Thymus (tissue), 11 donors: Measurements from ENCODE around the gene FBXL13. TPM values are rescaled to one million over a fixed set of nuclear protein-coding genes. Genes with fewer than 3 reads are reported as not detected.
"Not testable (repeated sequence)": the region's sequence is repeated elsewhere in the genome, so short reads cannot be mapped to it uniquely, and the experiment has no call there.

Source experiments
- DNase-seq, 9 donors: peaks; one replicate each; pipeline ENCODE4 v3.0.0-alpha.2; 2013; ENCODE audit warnings: low spot score in 9 of 9, low read depth in 6 of 9, missing footprints in 1 of 9
- H3K27ac ChIP-seq, 2 donors: one replicate each; pipeline ENCODE4 v1.5.1; 2013; ENCODE audit warnings: control low read depth in 1 of 2, low read depth in 1 of 2, low read length in 1 of 2, mild to moderate bottlenecking in 1 of 2, moderate library complexity in 1 of 2
- H3K27me3 ChIP-seq, 2 donors: one replicate each; pipeline ENCODE4 v1.5.1; 2013; ENCODE audit warnings: low read length in 1 of 2; ENCODE audit not compliant: control insufficient read depth in 2 of 2, insufficient read depth in 1 of 2
- H3K36me3 ChIP-seq, 2 donors: one replicate each; pipeline ENCODE4 v1.5.1; 2013; ENCODE audit warnings: low read length in 1 of 2, mild to moderate bottlenecking in 1 of 2, moderate library complexity in 1 of 2; ENCODE audit not compliant: control insufficient read depth in 2 of 2, insufficient read depth in 2 of 2
- H3K4me1 ChIP-seq, 2 donors: one replicate each; pipeline ENCODE4 v1.5.1; 2013; ENCODE audit warnings: low read length in 2 of 2; ENCODE audit not compliant: control insufficient read depth in 2 of 2, insufficient read depth in 2 of 2
- H3K4me3 ChIP-seq, 2 donors: one replicate each; pipeline ENCODE4 v1.5.1; 2013; ENCODE audit warnings: low read length in 2 of 2, control low read depth in 1 of 2, mild to moderate bottlenecking in 1 of 2
- H3K9me3 ChIP-seq, 2 donors: one replicate each; pipeline ENCODE4 v1.5.1; 2013; ENCODE audit warnings: low read length in 1 of 2, mild to moderate bottlenecking in 1 of 2; ENCODE audit not compliant: control insufficient read depth in 2 of 2, insufficient read depth in 1 of 2
- WGBS: extraction: QIAGEN DNeasy Blood & Tissue Kit; methylation state at CpG from one replicate; pipeline ENCODE4 v1.1.7; 2013; 5-methylcytosine and 5-hydroxymethylcytosine counted together
- polyA plus RNA-seq: library from polyadenylated mRNA; stranded (reverse); fragments of 200-250 nt; gene quantifications from one replicate; pipeline ENCODE4 v1.2.3, GENCODE V29; 2013
- total RNA-seq: library from RNA; stranded (reverse); fragments of 120-200 nt; gene quantifications from one replicate; pipeline ENCODE4 v1.2.4, GENCODE V29; 2013
- donor health status: healthy.

FBXL13 gene
- total and polyA plus RNA-seq, 2 donors: 1.0 to 3.8 TPM

DNA sequence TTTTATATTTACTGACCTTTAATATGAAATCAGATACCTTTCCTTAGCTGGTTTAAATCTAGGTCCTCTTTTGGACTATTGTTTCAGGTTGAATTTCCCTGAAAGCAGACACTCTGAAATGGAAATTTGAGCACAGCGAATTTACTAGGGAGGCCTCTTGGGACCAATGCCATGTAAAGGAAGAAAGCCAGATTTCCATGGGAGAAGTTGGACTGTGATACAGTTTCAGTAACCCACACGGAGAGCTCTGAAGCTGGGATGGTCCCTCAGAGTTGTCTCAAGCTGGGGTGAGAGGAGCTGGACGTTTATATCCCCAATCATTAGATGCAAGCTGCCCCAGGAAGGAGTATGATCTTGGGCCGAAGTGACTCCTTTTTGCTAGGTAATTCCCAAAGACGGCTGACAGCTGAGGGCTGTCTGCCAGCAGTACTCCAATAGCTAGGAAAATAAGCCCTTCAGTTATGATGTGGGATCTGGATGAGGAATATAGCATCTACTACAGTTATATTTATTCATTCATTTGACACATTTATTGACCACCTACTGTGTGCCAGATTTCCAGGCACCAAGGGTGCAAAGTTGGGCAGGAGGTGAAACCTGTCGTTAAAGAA lies 311.2 kb downstream of the FBXL13 start:
- not testable (repeated sequence) for H3K27me3 ChIP-seq, DNase-seq, H3K27ac ChIP-seq

More for the DNA sequence above, 311.2 kb downstream of the FBXL13 start:
- not testable (repeated sequence) for H3K9me3 ChIP-seq, H3K4me3 ChIP-seq, H3K36me3 ChIP-seq, H3K4me1 ChIP-seq
- 97% methylated on average over 6 of the region's 6 CpGs for WGBS

Other genes starting within 250 kb of the FBXL13 start
- 27.8 TPM for gene LRRC17, start 161.8 kb downstream of the FBXL13 start, total RNA-seq
- 2.6 TPM for gene LRRC17, start 161.8 kb downstream of the FBXL13 start, polyA plus RNA-seq
- gene ARMC10, start 344 bp upstream of the FBXL13 start, total RNA-seq: 24.6 TPM
- 35.3 TPM for gene ARMC10, start 344 bp upstream of the FBXL13 start, polyA plus RNA-seq
- 8.3 TPM for gene NAPEPLD, start 74.3 kb upstream of the FBXL13 start, total RNA-seq
- gene NAPEPLD, start 74.3 kb upstream of the FBXL13 start, polyA plus RNA-seq: 7.4 TPM
- gene PMPCB, start 222.6 kb upstream of the FBXL13 start, total RNA-seq: 67.7 TPM
- 70.7 TPM for gene PMPCB, start 222.6 kb upstream of the FBXL13 start, polyA plus RNA-seq